Muscle layer of colon (tissue), 2 donors: ENCODE measurements around the gene TAF10.
A peak's percentile ranks its signal among the peaks of the same experiment; 100 is the strongest.

ENCODE experiments used
- H3K27ac ChIP-seq: one replicate; pipeline ENCODE4 v1.7.0; 2013; ENCODE audit warnings: low read depth, mild to moderate bottlenecking, low read length, moderate library complexity
- H3K27me3 ChIP-seq, 2 donors: one replicate each; pipeline ENCODE4 v1.7.0; 2013; ENCODE audit warnings: low read length in 2 of 2, mild to moderate bottlenecking in 2 of 2; ENCODE audit not compliant: insufficient read depth in 2 of 2, control insufficient read depth in 1 of 2
- H3K36me3 ChIP-seq: one replicate; pipeline ENCODE4 v1.7.0; 2013; ENCODE audit warnings: mild to moderate bottlenecking, low read length; ENCODE audit not compliant: insufficient read depth
- H3K4me1 ChIP-seq: one replicate; pipeline ENCODE4 v1.7.0; 2013; ENCODE audit warnings: mild to moderate bottlenecking, low read length; ENCODE audit not compliant: insufficient read depth
- H3K4me3 ChIP-seq, 2 donors: one replicate each; pipeline ENCODE4 v1.7.0; 2013; ENCODE audit warnings: low read length in 2 of 2, low read depth in 1 of 2, mild to moderate bottlenecking in 1 of 2, moderate library complexity in 1 of 2
- H3K9ac ChIP-seq: one replicate; pipeline ENCODE4 v1.7.0; 2013; ENCODE audit warnings: low read length
- H3K9me3 ChIP-seq: one replicate; pipeline ENCODE4 v1.7.0; 2013; ENCODE audit warnings: mild to moderate bottlenecking, low read length
- donor health status: abdominal sarcoma.
- donor health status: Adenocarcinoma of cecum.

TAF10 gene

DNA sequence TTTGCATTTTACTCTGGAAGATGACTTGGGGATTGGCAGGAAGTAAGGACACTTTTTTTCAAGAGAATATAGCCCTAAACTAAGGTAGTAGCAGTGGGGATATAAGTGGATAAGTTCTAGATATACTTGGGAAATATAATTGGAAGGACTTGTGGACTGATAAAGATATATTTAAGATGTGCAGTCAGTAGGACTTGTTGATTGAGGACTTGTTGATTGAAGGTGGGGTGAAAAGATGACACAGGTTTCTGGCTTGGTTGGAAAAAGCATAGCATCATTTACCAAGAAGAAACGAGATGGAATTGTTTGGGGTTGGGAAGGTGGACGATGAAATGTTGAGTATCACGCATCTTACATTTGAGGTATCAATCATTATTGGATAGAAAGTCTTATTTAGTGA, 1.5 kb upstream of the TAF10 start:
- Histone ChIP-seq H3K27ac (peak overlapping the region; percentile 82), H3K27me3 (no peaks in the 10 kb centered on the region), H3K9ac (peak overlapping the region; percentile 72), H3K36me3 (peaks cover 67% of the 10 kb centered on the region), H3K4me3 (peak overlapping the region in 1 of 2 donors; percentile 62), H3K9me3 (no peaks in the 10 kb centered on the region), H3K4me1 (peaks cover 54% of the 10 kb centered on the region)

DNA sequence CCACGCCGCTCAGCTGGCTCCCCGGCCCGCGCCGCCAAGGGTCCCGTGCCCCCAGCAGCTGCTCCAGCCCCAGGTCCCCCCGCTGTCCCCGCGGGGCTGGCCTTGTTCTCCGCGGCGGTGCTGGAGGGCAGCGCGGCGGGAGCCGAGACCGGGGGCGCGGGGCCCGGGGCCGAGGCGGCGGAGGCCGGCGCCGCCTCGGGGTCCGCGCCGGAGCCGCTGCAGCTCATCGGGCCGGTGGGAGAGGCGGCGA, 128 bp downstream of the TAF10 start:
- H3K27ac ChIP-seq, result peak overlapping the region; percentile 97
- no peaks in the 10 kb centered on the region for H3K9me3 ChIP-seq
- H3K27me3 ChIP-seq, result no peaks in the 10 kb centered on the region
- H3K4me1 ChIP-seq, result peaks cover 53% of the 10 kb centered on the region
- H3K4me3 ChIP-seq, result peak overlapping the region; percentile 44 to 71
- peak overlapping the region; percentile 89 for H3K9ac ChIP-seq
- H3K36me3 ChIP-seq, result peaks cover 74% of the 10 kb centered on the region

DNA sequence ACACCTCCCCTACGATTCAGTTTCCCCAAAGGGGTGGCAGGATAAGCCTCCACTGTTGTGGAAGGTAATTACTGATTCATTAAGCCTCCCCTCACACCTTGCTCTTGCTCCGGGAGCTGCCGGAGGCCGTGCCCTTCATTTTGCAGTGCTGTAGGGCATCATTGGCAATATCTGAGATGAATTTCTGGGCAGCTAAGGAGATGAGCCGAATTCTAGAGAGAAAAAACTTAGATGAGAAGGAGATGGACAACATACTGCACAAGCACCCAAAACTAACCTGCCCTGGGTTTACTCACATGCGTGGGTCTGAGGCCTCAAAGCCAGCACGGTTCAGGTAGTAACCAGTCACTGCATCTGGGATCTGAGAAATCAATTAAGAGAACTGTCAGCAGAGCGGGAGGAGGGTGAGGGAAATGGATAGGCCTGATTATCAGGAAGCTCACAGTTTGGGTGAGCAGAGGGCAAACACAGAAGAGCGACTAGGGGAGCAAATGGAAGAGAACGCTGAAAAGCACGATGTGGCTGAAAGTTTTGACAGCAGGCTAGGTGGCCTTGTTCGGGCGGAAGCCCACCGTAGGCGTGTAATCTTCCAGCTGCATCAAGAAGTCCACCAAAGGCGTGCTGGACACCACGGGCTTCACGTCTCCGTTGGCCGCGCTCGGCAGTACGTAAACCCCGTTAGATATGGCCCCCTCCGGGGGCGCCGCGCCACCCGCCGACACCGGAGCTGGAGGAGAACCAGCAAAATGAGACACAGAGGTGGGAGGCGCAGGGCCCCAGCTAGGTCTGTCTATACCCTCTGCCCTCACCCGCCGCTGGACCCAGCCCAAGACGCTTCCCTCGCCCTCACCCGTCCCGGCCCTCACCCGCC, 689 bp downstream of the TAF10 start:
- Histone ChIP-seq H3K9me3 (no peaks in the 10 kb centered on the region), H3K27ac (peak overlapping the region; percentile 97), H3K4me1 (peaks cover 58% of the 10 kb centered on the region), H3K4me3 (peak overlapping the region; percentile 44 to 71), H3K27me3 (no peaks in the 10 kb centered on the region), H3K9ac (peak overlapping the region; percentile 89), H3K36me3 (peaks cover 68% of the 10 kb centered on the region)

DNA sequence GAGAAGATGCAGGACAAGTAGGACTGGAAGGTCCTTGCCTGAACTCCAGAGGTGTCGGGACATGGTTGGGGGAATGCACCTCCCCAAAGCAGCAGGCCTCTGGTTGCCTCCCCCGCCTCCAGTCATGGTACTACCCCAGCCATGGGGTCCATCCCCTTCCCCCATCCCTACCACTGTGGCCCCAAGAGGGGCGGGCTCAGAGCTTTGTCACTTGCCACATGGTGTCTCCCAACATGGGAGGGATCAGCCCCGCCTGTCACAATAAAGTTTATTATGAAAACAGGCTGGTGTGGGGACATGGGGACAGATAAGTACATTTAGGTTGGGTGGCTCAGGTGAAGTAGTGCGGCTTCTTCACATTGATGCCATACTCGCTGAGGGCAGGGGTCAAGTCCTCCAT, 1.4 kb downstream of the TAF10 start:
- peak overlapping the region in 1 of 2 donors; percentile 71 for H3K4me3 ChIP-seq
- H3K9ac ChIP-seq, result peak overlapping the region; percentile 89
- peaks cover 66% of the 10 kb centered on the region for H3K4me1 ChIP-seq
- H3K9me3 ChIP-seq, result no peaks in the 10 kb centered on the region
- H3K27me3 ChIP-seq, result no peaks in the 10 kb centered on the region
- H3K36me3 ChIP-seq, result peaks cover 62% of the 10 kb centered on the region
- peak overlapping the region; percentile 97 for H3K27ac ChIP-seq

DNA sequence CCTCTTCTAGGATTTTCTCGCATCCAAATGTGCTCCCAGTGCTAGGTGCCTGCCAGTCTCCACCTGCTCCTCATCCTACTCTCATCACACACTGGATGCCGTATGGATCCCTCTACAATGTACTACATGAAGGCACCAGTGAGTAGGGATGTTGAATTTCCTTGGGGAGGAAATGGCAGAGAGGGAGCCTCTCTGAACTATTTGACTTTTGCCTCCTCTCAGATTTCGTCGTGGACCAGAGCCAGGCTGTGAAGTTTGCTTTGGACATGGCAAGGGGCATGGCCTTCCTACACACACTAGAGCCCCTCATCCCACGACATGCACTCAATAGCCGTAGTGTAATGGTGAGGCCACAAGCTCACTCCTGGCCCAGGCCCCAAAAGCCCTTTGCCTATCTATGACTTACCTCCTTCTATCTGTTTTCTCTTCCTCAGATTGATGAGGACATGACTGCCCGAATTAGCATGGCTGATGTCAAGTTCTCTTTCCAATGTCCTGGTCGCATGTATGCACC, 2.5 kb downstream of the TAF10 start:
- Histone ChIP-seq H3K9ac (peak overlapping the region; percentile 30), H3K4me1 (peaks cover 69% of the 10 kb centered on the region), H3K27me3 (no peaks in the 10 kb centered on the region)

DNA sequence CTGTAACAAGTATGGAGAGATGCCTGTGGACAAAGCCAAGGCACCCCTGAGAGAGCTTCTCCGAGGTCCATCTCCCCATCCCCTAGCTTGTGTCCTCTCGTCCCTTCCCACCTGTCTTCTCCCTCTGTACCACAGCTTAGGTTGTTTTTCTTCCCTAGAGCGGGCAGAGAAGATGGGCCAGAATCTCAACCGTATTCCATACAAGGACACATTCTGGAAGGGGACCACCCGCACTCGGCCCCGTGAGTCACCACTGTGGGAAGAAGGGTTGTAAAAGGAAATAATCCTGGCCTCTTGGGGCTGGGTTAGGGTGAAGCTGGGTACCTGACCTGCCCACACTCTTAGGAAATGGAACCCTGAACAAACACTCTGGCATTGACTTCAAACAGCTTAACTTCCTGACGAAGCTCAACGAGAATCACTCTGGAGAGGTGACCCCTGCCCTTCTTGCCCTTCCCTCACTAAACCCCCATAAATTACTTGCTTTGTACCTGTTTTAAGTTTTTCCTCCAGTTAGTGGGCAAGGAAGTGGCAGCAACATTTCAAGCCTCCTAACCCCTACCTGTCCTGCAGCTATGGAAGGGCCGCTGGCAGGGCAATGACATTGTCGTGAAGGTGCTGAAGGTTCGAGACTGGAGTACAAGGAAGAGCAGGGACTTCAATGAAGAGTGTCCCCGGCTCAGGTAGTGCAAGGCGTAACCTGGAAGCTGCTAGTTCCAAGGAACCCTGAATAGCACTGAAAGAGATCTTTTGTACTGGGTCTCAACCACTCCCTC, 3.1 kb downstream of the TAF10 start:
- Histone ChIP-seq H3K36me3 (peaks cover 50% of the 10 kb centered on the region), H3K27ac (peak overlapping the region; percentile 97), H3K4me3 (peak overlapping the region in 1 of 2 donors; percentile 41), H3K9ac (peak overlapping the region; percentile 30), H3K4me1 (peaks cover 69% of the 10 kb centered on the region), H3K9me3 (no peaks in the 10 kb centered on the region), H3K27me3 (no peaks in the 10 kb centered on the region)

More for the DNA sequence above, 2.5 kb downstream of the TAF10 start:
- H3K4me3 ChIP-seq, result no peak overlapping the region
- H3K36me3 ChIP-seq, result peaks cover 57% of the 10 kb centered on the region
- peak overlapping the region; percentile 97 for H3K27ac ChIP-seq
- H3K9me3 ChIP-seq, result no peaks in the 10 kb centered on the region

- H3K4me3 ChIP-seq, result peak overlapping the region in 1 of 2 donors; percentile 41
- H3K27ac ChIP-seq, result peak overlapping the region; percentile 97
- H3K27me3 ChIP-seq, result no peaks in the 10 kb centered on the region
- H3K36me3 ChIP-seq, result peaks cover 47% of the 10 kb centered on the region
- peak overlapping the region; percentile 30 for H3K9ac ChIP-seq
- H3K9me3 ChIP-seq, result no peaks in the 10 kb centered on the region
- H3K4me1 ChIP-seq, result peaks cover 63% of the 10 kb centered on the region
Observed at GRCh38 chr11:6608011-6608410, 4.0 kb downstream of the TAF10 start.

GRCh38 chr11:6607190-6607795, 4.7 kb downstream of the TAF10 start:
- Histone ChIP-seq H3K36me3 (peaks cover 47% of the 10 kb centered on the region), H3K4me1 (peaks cover 66% of the 10 kb centered on the region), H3K4me3 (peak overlapping the region in 1 of 2 donors; percentile 41), H3K27ac (peak overlapping the region; percentile 97), H3K9me3 (no peaks in the 10 kb centered on the region), H3K27me3 (no peaks in the 10 kb centered on the region), H3K9ac (peak overlapping the region; percentile 30)

DNA sequence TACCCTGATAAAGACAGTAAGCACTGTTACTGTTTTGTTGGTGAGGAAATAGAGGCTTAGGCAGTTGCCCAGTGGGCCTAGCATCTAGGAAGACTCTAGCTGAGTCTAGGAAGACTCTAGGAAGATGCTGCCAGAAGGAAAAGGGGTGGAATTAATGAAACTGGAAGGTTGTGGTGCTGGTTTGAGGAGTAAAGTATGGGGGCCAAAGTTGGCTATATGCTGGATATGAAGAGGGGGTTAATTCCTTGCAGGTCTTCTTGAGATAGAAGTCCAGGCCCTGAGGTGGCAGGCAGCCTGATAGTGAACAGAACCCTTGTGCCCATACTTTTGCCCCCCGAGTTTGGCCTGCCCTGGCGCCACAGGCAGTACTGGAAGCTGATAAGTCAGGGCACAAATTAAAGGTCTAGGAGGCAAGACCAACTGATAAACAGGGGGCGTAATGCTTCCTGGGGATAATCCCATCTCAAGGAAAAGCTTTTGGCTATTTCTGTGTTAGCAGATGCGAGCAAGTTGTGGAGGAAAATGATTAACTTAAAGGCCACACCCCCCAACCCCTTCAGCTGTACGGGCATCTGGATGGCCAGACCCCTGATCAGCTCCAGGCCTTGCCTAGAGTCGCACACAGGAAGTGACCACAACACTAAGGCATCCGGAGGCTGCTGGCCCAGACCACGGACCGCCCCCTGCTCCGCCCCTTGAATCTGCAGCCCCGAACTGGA, 5.4 kb downstream of the TAF10 start:
- no peaks in the 10 kb centered on the region for H3K27me3 ChIP-seq
- peaks cover 51% of the 10 kb centered on the region for H3K36me3 ChIP-seq
- peaks cover 73% of the 10 kb centered on the region for H3K4me1 ChIP-seq

GRCh38 chr11:6604790-6605189, 7.2 kb downstream of the TAF10 start:
- Histone ChIP-seq H3K27me3 (no peaks in the 10 kb centered on the region), H3K27ac (peak overlapping the region; percentile 94), H3K9me3 (no peaks in the 10 kb centered on the region), H3K4me3 (peak overlapping the region; percentile 80 to 100), H3K9ac (peak overlapping the region; percentile 100), H3K36me3 (peaks cover 54% of the 10 kb centered on the region), H3K4me1 (peaks cover 74% of the 10 kb centered on the region)

More for the DNA sequence above, 5.4 kb downstream of the TAF10 start:
- H3K4me3 ChIP-seq, result peak overlapping the region; percentile 0 to 100
- peak overlapping the region; percentile 100 for H3K9ac ChIP-seq
- H3K27ac ChIP-seq, result peak overlapping the region; percentile 97
- H3K9me3 ChIP-seq, result no peaks in the 10 kb centered on the region
